KOPT-K1 (cell line): ENCODE measurements around the gene PCSK9.
"Not testable (repeated sequence)": the region's sequence is repeated elsewhere in the genome, so short reads cannot be mapped to it uniquely, and the experiment has no call there.

Experiments
- H3K27ac ChIP-seq: fragments of 200-600 bp; sonication (generic); 2 replicates; pipeline ENCODE4 v1.5.1; 2016; ENCODE audit warnings: antibody characterized with exemption, mild to moderate bottlenecking, low read depth, low read length; ENCODE audit not compliant: poor library complexity, severe bottlenecking
- H3K36me3 ChIP-seq: fragments of 200-600 bp; sonication (generic); 2 replicates; pipeline ENCODE4 v1.5.1; 2017; ENCODE audit warnings: antibody characterized with exemption, mild to moderate bottlenecking, low read length, moderate library complexity; ENCODE audit not compliant: insufficient read depth
- H3K9me3 ChIP-seq: fragments of 200-600 bp; sonication (generic); 2 replicates; pipeline ENCODE4 v1.5.1; 2017; ENCODE audit warnings: antibody characterized with exemption, low read length, mild to moderate bottlenecking; ENCODE audit not compliant: insufficient read depth, poor library complexity, severe bottlenecking

Gene PCSK9

GRCh38 chr1:55092475-55092874, 53.1 kb downstream of the PCSK9 start:
- H3K27ac ChIP-seq = no peak overlapping the region
- peaks cover 99% of the 10 kb centered on the region for H3K36me3 ChIP-seq
- H3K9me3 ChIP-seq = no peaks in the 10 kb centered on the region

GRCh38 chr1:55095095-55095494, 55.7 kb downstream of the PCSK9 start:
- H3K27ac ChIP-seq = no peak overlapping the region
- peaks cover 99% of the 10 kb centered on the region for H3K36me3 ChIP-seq
- no peaks in the 10 kb centered on the region for H3K9me3 ChIP-seq

GRCh38 chr1:55103891-55104290, 64.5 kb downstream of the PCSK9 start:
- Histone ChIP-seq H3K36me3 (peaks cover 100% of the 10 kb centered on the region), H3K9me3 (no peaks in the 10 kb centered on the region), H3K27ac (no peak overlapping the region)

- no peaks in the 10 kb centered on the region for H3K9me3 ChIP-seq
- H3K27ac ChIP-seq = no peak overlapping the region
- peaks cover 99% of the 10 kb centered on the region for H3K36me3 ChIP-seq
Measured at GRCh38 chr1:55107101-55107500, 67.8 kb downstream of the PCSK9 start.

GRCh38 chr1:55109005-55109404, 69.7 kb downstream of the PCSK9 start:
- H3K27ac ChIP-seq, H3K9me3 ChIP-seq: not testable (repeated sequence)
- peaks cover 99% of the 10 kb centered on the region for H3K36me3 ChIP-seq
